Measurements from ENCODE around the gene ANKRD63. TPM values are rescaled to one million over a fixed set of nuclear protein-coding genes. Genes with fewer than 3 reads are reported as not detected.
A peak's percentile ranks its signal among the peaks of the same experiment; 100 is the strongest.

The ANKRD63 gene
- total and polyA plus RNA-seq, 10 of the 15 experiments (the other 5 are each of a cell fraction or from before 2014, with no cell fraction given) = not detected

GRCh38 chr15:40274350-40275274, 8.3 kb downstream of the ANKRD63 start (continued):
- TF ChIP-seq ZNF592 (IDR thresholded peaks at IDR 0.05) (peak; percentile 96), RB1 (IDR thresholded peaks at IDR 0.05; ENCODE audit: borderline replicate concordance) (peak; percentile 83; the same call in 1 of the 2 replicates), E2F4 (IDR thresholded peaks at IDR 0.05; ENCODE audit: low read depth, low read length) (no peak), RAD51 (IDR thresholded peaks at IDR 0.05) (no peak), HDAC2 (IDR thresholded peaks at IDR 0.05) (no peak), JUNB (IDR thresholded peaks at IDR 0.05) (no peak), BMI1 (IDR thresholded peaks at IDR 0.05; ENCODE audit: borderline replicate concordance) (no peak), CUX1 (IDR thresholded peaks at IDR 0.05; ENCODE audit: insufficient replicate concordance, low read depth, low read length) (no peak), SIN3A (IDR thresholded peaks at IDR 0.05; ENCODE audit: low read depth, low read length) (no peak), NBN (IDR thresholded peaks at IDR 0.05) (peak; percentile 63; the same call in 1 of the 2 replicates)
- TF ChIP-seq, protein P1, sequence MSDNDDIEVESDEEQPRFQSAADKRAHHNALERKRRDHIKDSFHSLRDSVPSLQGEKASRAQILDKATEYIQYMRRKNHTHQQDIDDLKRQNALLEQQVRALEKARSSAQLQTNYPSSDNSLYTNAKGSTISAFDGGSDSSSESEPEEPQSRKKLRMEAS (IDR thresholded peaks at IDR 0.05; ENCODE audit: low read depth, low read length) = no peak
- TF ChIP-seq, protein P2, sequence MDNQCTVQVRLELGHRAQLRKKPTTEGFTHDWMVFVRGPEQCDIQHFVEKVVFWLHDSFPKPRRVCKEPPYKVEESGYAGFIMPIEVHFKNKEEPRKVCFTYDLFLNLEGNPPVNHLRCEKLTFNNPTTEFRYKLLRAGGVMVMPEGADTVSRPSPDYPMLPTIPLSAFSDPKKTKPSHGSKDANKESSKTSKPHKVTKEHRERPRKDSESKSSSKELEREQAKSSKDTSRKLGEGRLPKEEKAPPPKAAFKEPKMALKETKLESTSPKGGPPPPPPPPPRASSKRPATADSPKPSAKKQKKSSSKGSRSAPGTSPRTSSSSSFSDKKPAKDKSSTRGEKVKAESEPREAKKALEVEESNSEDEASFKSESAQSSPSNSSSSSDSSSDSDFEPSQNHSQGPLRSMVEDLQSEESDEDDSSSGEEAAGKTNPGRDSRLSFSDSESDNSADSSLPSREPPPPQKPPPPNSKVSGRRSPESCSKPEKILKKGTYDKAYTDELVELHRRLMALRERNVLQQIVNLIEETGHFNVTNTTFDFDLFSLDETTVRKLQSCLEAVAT (IDR thresholded peaks at IDR 0.05) = no peak
- TF ChIP-seq, protein P3, sequence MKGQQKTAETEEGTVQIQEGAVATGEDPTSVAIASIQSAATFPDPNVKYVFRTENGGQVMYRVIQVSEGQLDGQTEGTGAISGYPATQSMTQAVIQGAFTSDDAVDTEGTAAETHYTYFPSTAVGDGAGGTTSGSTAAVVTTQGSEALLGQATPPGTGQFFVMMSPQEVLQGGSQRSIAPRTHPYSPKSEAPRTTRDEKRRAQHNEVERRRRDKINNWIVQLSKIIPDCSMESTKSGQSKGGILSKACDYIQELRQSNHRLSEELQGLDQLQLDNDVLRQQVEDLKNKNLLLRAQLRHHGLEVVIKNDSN (IDR thresholded peaks at IDR 0.05; ENCODE audit: borderline replicate concordance, extremely low read length, insufficient read depth, low read depth, low read length) = no peak
- TF ChIP-seq, protein P4, sequence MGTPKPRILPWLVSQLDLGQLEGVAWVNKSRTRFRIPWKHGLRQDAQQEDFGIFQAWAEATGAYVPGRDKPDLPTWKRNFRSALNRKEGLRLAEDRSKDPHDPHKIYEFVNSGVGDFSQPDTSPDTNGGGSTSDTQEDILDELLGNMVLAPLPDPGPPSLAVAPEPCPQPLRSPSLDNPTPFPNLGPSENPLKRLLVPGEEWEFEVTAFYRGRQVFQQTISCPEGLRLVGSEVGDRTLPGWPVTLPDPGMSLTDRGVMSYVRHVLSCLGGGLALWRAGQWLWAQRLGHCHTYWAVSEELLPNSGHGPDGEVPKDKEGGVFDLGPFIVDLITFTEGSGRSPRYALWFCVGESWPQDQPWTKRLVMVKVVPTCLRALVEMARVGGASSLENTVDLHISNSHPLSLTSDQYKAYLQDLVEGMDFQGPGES (IDR thresholded peaks at IDR 0.05) = no peak

Measured in GM12878 (cell line).